GM19468 (cell line): ENCODE measurements around the gene SLC6A3.

Source experiments
- ATAC-seq: cut with Tn5 transposase; IDR thresholded peaks from one replicate; pipeline ENCODE4 v1.9.1; 2021; ENCODE audit warnings: mild to moderate bottlenecking, moderate library complexity, moderate number of reproducible peaks; ENCODE audit not compliant: unreplicated experiment; ENCODE audit errors: extremely low read depth

SLC6A3 gene

DNA sequence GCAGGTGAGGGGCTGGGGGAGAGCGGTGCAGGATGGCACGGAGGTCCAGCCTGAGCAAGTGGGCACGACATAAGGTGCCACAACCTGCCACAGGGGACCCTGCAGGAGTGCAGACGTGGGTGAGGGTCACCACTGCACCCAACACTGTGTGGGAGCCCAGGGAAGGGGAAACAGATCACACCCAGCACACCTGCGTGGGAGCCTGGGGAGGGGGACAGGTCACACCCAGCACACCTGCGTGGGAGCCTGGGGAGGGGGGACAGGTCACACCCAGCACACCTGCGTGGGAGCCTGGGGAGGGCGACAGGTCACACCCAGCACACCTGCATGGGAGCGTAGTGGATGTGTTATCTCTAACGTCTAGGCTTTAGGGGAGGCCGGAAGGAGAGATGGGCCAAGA, 53.0 kb downstream of the SLC6A3 start:
- ATAC-seq: no peak

DNA sequence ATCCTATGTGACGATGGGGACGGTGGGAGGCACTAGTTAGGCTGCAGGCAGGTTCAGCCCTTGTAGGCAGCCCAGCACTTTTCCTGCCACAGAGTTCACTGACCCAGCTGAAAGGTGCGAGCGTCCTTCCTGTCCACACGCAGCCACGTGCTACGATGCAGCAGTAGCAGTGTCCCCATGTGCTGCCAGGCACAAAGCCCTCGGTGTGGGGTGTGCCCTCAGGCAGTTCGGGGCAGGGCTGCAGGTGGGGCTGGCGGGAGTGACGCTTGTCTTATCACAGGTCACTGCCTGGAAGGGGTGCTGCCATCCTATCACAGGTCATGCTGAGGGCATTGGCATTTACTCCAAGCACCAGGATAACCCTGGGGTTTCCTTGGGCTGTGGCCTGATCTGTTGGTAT, 53.5 kb downstream of the SLC6A3 start:
- no peak for ATAC-seq

GRCh38 chr5:1390861-1391600, 54.2 kb downstream of the SLC6A3 start:
- no peak for ATAC-seq

DNA sequence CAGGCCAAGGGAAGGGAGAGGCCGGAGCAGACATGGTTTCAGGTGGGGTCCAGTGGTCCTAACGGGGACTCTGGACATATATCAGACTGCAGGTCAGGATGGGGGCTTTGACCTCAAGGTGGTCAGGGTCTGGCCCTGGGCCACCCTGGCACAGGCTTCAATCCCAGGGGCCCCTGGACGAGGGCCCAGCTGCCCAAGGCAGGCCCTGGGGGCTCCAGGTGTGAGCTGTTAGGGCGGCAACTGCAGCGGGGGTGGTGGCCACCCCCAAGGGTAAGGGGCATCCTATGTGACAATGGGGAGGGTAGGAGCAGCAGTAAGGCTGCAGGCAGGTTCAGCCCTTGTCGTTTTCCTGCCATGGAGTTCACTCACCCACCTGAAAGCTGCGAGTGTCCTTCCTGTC, 54.9 kb downstream of the SLC6A3 start:
- ATAC-seq: no peak

GRCh38 chr5:1388383-1388967, 56.8 kb downstream of the SLC6A3 start:
- ATAC-seq: no peak

- ATAC-seq: no peak
Observed at GRCh38 chr5:1387876-1388275, 57.4 kb downstream of the SLC6A3 start.

GRCh38 chr5:1387059-1387755, 58.0 kb downstream of the SLC6A3 start:
- no peak for ATAC-seq

GRCh38 chr5:1386274-1386717, 58.9 kb downstream of the SLC6A3 start:
- peak; percentile 8 for ATAC-seq

GRCh38 chr5:1385395-1386273, 59.6 kb downstream of the SLC6A3 start:
- peak; percentile 83 for ATAC-seq

- ATAC-seq: no peak
Observed at GRCh38 chr5:1384521-1384920, 60.7 kb downstream of the SLC6A3 start.

DNA sequence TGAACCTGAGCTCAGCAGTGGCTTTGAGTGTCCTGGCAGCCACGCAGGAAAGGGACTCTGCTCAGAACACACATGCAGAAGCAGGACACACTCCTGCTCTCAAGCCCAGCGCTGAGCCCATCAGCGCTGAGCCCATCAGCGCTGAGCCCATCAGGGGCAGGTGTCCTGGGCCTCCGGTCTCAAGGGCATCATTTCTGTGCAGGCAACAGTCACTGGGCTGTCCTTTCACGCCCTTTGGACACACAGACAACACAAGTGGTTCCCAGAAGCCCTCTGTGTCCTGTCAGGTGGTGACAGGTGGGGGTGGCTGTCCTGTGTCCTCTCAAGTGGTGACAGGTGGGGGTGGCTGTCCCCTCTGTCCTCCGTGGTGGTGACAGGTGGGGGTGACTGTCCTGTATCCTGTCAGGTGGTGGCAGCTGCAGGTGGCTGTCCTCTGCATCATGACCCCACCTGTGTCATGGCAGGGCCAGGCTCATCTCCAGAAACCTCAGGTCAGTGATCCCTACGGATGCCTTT, 61.3 kb downstream of the SLC6A3 start:
- no peak for ATAC-seq

- ATAC-seq: no peak
Observed at GRCh38 chr5:1383344-1383743, 61.9 kb downstream of the SLC6A3 start.

DNA sequence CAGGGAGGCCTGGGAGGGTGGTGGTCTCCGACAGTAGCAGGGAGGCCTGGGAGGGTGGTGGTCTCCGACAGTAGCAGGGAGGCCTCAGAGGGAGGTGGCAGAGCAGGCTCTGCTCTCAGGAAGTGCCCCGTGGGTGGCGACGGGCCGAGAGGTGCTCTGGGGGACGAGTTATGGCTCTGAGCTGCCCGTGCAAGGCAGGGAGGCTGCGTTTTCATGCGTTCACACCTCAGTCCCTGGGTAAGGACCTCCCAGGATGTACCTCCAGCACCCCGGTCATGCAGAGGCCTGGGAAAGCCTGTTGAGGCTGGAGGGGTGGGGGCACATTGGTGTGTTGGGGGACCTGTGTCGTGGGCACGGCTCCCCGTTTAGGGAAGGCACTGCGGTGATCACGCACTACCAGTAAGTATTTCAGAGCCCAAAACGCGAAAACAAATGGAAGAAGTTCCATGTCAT, 63.0 kb downstream of the SLC6A3 start:
- no peak for ATAC-seq

GRCh38 chr5:1381370-1382247, 63.6 kb downstream of the SLC6A3 start:
- no peak for ATAC-seq

GRCh38 chr5:1380910-1381309, 64.3 kb downstream of the SLC6A3 start:
- ATAC-seq: no peak

GRCh38 chr5:1380011-1380817, 65.0 kb downstream of the SLC6A3 start:
- ATAC-seq: no peak

DNA sequence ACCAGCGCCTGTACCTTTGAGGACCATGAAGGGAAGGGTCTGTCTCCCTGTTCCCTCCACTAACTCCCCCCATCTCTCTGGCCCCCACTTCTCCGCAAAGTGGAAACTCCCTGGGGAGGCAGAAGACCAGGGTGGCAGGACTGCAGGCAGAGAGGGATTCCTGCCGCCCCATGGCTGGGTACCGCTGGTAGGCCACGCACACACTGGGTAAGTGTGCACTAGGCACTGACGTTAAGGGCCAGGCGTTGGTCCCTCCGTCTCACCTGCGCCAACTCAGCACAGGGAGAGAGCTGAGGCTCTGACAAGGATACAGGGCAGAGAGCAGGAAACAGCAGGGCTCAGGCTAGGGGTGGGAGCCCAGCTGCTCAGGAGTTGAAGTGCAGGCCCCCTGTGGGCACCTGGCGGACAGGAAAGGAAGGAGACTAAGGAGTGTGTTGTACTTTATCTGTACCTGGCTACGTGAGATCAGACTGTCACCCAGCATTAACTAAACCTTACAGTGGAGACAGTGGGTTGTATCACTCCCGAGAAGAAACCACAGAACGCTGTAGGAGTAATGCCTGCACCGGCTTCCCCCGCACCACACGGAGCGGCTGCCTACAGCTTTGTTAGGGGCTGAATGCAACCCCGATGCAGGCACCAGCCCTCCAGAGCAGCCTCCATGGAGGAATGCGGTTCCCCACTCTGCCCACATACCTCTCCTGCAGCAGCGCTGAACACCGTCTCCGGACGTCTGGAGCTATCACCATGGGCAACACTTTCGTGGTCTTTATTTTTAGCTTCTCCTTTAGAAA, 66.2 kb downstream of the SLC6A3 start:
- ATAC-seq: no peak

- no peak for ATAC-seq
Observed at GRCh38 chr5:1378096-1378495, 67.1 kb downstream of the SLC6A3 start.
